ENCODE measurements around the gene TBCD.

TBCD gene

DNA sequence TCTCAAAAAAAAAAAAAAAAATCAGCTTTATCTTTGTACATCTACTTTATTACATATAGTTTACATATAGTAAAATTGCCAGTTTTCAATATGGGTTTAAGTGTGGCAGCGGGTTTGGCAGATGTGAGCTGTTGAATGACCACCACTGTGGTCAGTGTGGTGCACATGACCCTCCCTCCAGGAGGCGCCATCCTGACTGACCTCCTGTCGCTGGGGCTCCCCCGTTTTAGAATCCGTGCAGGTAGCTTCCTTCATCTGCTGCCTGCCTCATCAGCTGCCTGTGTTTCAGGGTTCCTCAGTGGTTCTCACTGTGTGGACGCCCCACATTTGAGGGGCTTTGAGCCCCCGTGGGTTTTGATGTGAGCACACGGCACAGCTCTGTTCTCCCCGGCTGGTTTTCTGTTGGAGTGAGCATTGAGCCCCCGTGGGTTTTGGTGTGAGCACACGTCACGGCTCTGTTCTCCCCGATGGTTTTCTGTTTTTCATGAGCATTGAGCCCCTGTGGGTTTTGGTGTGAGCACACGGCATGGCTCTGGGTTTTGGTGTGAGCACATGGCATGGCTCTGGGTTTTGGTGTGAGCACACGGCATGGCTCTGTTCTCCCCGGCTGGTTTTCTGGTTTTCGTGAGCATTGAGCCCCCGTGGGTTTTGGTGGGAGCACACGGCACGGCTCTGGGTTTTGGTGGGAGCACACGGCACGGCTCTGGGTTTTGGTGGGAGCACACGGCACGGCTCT lies 145.8 kb downstream of the TBCD start:
- no peak for DNase-seq (ENCODE audit: extremely low spot score)
- CTCF ChIA-PET: interaction anchor here (1.0 to 1.5 kb wide), 4 partner anchors 9 to 17 kb away, joined by 4 to 5 read pairs (median 4); no protein-coding TSS in a partner anchor
- TF ChIP-seq, protein P1, sequence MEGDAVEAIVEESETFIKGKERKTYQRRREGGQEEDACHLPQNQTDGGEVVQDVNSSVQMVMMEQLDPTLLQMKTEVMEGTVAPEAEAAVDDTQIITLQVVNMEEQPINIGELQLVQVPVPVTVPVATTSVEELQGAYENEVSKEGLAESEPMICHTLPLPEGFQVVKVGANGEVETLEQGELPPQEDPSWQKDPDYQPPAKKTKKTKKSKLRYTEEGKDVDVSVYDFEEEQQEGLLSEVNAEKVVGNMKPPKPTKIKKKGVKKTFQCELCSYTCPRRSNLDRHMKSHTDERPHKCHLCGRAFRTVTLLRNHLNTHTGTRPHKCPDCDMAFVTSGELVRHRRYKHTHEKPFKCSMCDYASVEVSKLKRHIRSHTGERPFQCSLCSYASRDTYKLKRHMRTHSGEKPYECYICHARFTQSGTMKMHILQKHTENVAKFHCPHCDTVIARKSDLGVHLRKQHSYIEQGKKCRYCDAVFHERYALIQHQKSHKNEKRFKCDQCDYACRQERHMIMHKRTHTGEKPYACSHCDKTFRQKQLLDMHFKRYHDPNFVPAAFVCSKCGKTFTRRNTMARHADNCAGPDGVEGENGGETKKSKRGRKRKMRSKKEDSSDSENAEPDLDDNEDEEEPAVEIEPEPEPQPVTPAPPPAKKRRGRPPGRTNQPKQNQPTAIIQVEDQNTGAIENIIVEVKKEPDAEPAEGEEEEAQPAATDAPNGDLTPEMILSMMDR (IDR thresholded peaks at IDR 0.05; ENCODE audit: control extremely low read depth, extremely low read depth, low read depth, missing control alignments): no peak
- POLR2A ChIA-PET: no interaction called here

- ChIA-PET CTCF (no interaction called here), POLR2A (no interaction called here)
- no peak for DNase-seq (ENCODE audit: extremely low spot score)
- TF ChIP-seq, protein P1 (IDR thresholded peaks at IDR 0.05; ENCODE audit: control extremely low read depth, extremely low read depth, low read depth, missing control alignments): no peak
Observed at GRCh38 chr17:82898976-82899514, 147.2 kb downstream of the TBCD start.

DNA sequence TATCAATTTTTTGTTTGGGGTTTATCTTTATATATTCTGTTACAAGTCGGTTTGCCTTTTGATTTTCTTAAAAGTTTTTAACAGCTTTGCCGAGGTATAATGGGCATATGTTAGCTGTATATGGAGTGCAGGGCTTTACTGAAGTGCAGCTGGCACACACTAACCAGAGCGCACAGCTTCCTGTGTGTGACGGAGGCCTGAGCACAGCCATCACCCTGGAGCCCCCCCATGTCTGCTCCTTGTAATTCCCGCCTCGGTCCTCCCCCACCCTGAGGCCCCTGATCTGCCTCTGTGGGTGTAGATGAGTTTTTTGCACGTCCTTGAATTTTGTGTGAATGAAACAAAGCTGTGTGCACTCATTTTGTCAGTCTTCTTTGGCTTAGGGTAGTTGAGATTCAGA lies 148.1 kb downstream of the TBCD start:
- TF ChIP-seq, protein P1 (IDR thresholded peaks at IDR 0.05; ENCODE audit: control extremely low read depth, extremely low read depth, low read depth, missing control alignments): no peak
- CTCF ChIA-PET: interaction anchor here (0.9 to 1.6 kb wide), 2 partner anchors 14 kb away, joined by 3 to 4 read pairs; no protein-coding TSS in a partner anchor
- DNase-seq (ENCODE audit: extremely low spot score): no peak
- POLR2A ChIA-PET: no interaction called here

DNA sequence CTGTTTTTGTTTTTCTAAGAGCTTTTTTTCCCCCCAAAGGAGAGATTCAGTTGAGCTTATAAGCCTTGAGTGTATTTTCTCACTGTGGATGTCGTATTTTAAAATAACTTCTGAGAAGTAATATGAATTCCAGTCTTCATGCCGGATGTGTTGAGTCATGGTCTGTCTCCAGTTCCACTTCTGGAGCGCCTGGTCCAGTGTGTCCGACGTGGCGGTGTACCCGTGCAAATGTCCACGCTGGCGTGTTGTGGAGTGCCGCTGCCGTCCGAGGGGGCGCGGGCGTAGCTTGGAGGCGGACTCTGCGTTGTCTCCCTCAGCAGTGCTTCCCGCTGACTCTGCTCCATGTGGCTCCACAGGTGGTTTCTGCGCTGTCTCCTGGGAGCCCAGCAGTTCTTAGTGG lies 148.9 kb downstream of the TBCD start:
- no peak for DNase-seq (ENCODE audit: extremely low spot score)
- TF ChIP-seq, protein P1 (IDR thresholded peaks at IDR 0.05; ENCODE audit: control extremely low read depth, extremely low read depth, low read depth, missing control alignments): no peak
- CTCF ChIA-PET: interaction anchor here (0.9 to 1.6 kb wide), 2 partner anchors 14 to 15 kb away, joined by 3 to 4 read pairs; no protein-coding TSS in a partner anchor
- POLR2A ChIA-PET: no interaction called here

DNA sequence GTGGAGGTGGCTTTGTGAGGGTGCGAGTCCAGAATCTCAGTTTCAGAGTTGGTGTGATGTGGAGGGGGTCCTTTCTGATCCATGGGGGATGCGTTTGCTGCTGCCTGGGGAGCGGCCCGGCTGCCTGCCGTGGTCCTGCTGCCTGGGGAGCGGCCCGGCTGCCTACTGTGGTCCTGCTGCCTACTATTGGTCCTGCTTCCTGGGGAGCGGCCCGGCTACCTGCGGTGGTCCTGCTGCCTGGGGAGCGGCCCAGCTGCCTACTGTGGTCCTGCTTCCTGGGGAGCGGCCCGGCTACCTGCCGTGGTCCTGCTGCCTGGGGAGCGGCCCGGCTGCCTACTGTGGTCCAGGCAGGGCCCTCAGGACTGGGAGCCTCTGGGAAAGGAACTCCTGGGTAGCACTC lies 149.5 kb downstream of the TBCD start:
- CTCF ChIA-PET: no interaction called here
- POLR2A ChIA-PET: no interaction called here
- no peak for DNase-seq (ENCODE audit: extremely low spot score)
- TF ChIP-seq, protein P1 (IDR thresholded peaks at IDR 0.05; ENCODE audit: control extremely low read depth, extremely low read depth, low read depth, missing control alignments): no peak

- TF ChIP-seq, protein P1 (IDR thresholded peaks at IDR 0.05; ENCODE audit: control extremely low read depth, extremely low read depth, low read depth, missing control alignments): no peak
- ChIA-PET POLR2A (no interaction called here), CTCF (interaction anchor here (0.8 to 1.5 kb wide), 2 partner anchors 11 to 12 kb away, joined by 3 to 5 read pairs; no protein-coding TSS in a partner anchor)
- no peak for DNase-seq (ENCODE audit: extremely low spot score)
Observed at GRCh38 chr17:82901856-82902255, 150.0 kb downstream of the TBCD start.
